NB4 (cell line): ENCODE data around the gene FTCD.
"Not testable (repeated sequence)": the region's sequence is repeated elsewhere in the genome, so short reads cannot be mapped to it uniquely, and the experiment has no call there.

Experiments
- DNase-seq: peaks from one replicate; pipeline ENCODE4 v3.0.0; 2010; ENCODE audit warnings: low read depth
- H3K4me3 ChIP-seq: one replicate; pipeline ENCODE4 v1.5.1; 2011; ENCODE audit warnings: mild to moderate bottlenecking, low read depth, low read length, moderate library complexity
- MYC ChIP-seq: IDR thresholded peaks from 2 replicates; pipeline ENCODE4 v1.6.1; 2011; ENCODE audit warnings: low read depth, low read length
- POLR2A ChIP-seq: IDR thresholded peaks from 2 replicates; pipeline ENCODE4 v1.6.1; 2011; ENCODE audit warnings: mild to moderate bottlenecking; ENCODE audit not compliant: insufficient read length; ENCODE audit errors: extremely low read depth
- TF ChIP-seq, protein P1 (sequence below): IDR thresholded peaks from one replicate; pipeline ENCODE4 v1.5.1; 2012; ENCODE audit warnings: low read depth, low read length
- TF ChIP-seq, protein P2 (sequence below): IDR thresholded peaks from 2 replicates; pipeline ENCODE4 v1.6.1; 2011; ENCODE audit warnings: low read depth, low read length

FTCD gene

DNA sequence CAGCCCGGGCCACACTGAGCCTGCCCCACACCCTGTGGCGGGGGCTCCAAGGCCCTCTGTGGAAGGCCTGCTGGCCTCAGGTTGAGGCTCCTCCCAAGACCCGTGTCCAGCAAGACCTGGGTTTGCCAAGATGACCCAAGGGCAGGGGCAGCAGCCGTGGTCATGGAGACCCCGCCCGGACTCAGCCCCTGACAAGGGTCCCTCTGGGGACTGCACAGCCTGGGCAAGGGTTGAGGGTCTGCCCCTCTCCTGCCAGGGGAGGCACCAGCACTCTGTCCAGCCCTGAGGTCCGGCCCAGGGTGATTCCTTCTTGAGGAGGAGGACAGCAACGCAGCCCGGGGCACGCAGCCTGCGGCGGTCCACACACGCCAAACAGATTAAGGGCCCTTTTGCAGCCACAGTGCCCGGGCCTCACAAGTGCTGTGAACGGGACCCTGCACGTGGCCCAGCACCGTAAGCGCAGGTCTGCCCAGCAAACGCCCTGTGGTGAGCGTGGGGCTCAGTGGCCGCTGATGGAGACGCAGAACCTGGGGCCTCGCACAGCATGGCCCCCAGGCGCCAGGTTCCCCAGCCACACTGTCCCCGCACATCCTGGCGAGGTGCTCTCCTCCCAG is 25.5 kb upstream of the FTCD start:
- TF ChIP-seq, protein P1, sequence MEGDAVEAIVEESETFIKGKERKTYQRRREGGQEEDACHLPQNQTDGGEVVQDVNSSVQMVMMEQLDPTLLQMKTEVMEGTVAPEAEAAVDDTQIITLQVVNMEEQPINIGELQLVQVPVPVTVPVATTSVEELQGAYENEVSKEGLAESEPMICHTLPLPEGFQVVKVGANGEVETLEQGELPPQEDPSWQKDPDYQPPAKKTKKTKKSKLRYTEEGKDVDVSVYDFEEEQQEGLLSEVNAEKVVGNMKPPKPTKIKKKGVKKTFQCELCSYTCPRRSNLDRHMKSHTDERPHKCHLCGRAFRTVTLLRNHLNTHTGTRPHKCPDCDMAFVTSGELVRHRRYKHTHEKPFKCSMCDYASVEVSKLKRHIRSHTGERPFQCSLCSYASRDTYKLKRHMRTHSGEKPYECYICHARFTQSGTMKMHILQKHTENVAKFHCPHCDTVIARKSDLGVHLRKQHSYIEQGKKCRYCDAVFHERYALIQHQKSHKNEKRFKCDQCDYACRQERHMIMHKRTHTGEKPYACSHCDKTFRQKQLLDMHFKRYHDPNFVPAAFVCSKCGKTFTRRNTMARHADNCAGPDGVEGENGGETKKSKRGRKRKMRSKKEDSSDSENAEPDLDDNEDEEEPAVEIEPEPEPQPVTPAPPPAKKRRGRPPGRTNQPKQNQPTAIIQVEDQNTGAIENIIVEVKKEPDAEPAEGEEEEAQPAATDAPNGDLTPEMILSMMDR: no peak
- TF ChIP-seq POLR2A: no peak
- no peak for TF ChIP-seq MYC
- TF ChIP-seq, protein P2, sequence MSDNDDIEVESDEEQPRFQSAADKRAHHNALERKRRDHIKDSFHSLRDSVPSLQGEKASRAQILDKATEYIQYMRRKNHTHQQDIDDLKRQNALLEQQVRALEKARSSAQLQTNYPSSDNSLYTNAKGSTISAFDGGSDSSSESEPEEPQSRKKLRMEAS: no peak
- no peak for DNase-seq
- no peak overlapping the region for H3K4me3 ChIP-seq

DNA sequence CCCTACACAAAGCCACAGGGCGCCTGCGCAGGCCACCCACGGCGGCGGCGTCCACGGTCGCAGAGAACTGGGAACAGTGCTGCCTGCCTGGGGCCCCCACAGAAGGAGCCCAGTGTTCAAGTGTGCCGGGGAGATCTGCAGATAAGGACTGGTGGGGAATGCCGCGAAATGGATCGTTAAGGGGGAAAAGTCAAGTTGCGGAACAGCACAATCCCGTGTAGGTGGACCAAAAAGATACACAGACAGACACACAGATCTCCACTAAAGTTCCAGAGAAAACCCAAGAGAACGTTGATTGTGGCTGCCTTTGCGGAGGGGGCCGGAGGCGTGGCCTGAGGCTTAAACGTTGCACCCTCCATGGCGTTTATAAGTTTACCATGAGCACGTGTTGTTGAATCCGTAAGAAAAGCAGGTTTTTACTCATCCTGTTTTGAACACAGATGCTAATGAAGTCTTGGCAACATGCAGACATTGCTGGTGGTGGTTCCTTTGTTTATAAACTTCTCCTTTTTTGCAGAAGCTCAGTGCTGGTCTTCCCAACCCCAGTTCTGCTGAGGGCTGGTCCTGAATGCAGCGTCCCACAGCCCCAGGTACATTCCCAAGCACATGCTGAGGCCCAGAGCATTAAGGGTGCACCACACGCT is 24.8 kb upstream of the FTCD start:
- DNase-seq: peak; percentile 72
- no peak overlapping the region for H3K4me3 ChIP-seq
- peak; percentile 45; the same call in 1 of the 2 replicates for TF ChIP-seq MYC
- TF ChIP-seq, protein P2: peak; percentile 94
- TF ChIP-seq POLR2A: no peak
- TF ChIP-seq, protein P1: no peak

DNA sequence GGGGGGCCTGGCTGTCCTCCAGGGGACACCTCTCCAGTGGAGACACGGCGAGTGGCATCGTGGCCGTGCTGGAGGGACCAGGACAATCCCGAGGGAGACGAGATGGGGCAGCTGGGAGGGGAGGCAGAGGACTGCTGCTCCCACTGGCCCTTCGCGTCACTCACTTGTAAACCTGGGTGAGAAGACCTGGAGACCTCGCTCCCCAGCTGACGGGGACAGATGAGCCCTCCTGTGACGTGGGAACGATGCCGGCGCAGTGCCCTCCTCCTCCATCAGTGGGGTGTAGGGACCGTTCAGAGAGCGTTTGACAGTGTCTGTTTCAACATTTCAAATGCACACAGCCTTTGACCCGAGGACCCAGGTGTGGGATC is 24.3 kb upstream of the FTCD start:
- no peak for DNase-seq
- H3K4me3 ChIP-seq: no peak overlapping the region
- TF ChIP-seq, protein P2: no peak
- TF ChIP-seq, protein P1: no peak
- no peak for TF ChIP-seq MYC

DNA sequence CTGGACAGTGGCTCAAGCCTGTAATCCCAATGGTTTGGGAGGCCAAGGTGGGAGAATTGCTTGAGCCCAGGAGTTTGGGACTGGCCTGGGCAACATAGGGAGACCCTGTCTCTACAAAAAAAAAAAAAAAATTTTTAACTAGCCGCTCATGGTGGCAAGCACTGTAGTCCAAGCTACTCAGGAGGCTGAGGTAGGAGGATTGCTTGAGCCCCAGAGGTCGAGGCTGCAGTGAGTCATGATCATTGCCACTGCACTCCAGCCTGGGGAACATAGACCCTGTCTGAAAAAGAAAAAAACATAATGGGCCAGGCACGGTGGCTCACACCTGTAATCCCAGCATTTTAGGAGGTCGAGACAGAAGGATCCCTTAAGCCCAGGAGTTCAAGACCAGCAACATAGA is 23.6 kb upstream of the FTCD start:
- H3K4me3 ChIP-seq: no peak overlapping the region
- no peak for DNase-seq
- TF ChIP-seq, protein P1: no peak
- TF ChIP-seq, protein P2: no peak
- TF ChIP-seq MYC (no peak), POLR2A (no peak)

DNA sequence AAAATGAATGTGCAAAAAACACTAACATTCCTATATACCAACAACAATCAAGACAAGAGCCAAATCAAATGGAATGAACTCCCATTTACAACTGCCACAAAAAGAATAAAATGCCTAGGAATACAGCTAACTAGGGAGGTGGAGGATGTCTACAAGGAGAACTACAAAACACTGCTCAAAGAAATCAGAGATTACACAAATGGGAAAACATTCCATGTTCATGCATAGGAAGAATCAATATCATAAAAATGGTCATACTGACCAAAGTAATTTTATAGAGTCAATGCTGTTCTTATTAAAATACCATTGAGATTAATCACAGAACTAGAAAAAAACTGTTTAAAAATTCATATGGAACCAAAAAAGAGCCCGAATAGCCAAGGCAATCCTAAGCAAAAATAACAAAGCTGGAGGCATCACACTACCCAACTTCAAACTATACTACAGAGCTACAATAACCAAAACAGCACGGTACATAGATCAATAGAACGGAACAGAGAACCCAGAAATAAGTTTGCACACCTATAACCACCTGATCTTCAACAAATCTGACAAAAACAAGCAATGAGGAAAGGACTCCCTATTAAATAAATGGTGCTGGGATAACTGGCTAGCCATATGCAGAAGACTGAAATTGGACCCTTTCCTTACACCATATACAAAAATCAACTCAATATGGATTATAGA is 21.2 kb upstream of the FTCD start:
- DNase-seq, H3K4me3 ChIP-seq: not testable (repeated sequence)

DNA sequence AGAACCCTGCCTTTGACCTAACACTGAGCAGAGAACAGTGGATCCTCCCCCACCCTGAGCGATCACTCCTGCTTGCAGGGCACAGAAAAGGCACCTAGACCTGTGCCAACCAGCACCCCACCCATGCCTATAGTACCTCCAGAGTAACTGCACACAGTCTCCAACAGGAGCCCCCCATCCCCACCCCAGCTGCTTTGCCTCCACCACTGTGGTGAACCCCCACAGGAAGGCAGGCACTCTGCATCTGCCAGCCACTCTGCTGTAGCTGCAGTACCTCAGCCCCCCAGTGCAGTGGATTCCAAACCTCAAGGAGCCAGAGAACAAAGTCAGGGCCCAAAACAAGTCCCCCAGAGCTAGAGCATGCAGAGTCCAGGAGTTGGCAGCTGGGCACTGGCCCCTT is 18.2 kb upstream of the FTCD start:
- DNase-seq: no peak
- no peak for TF ChIP-seq POLR2A
- no peak overlapping the region for H3K4me3 ChIP-seq
